Pancreas (tissue), 10 donors: ENCODE results near the gene SLC15A2. TPM values are rescaled to one million over a fixed set of nuclear protein-coding genes. Genes with fewer than 3 reads are reported as not detected.
A peak's percentile ranks its signal among the peaks of the same experiment; 100 is the strongest.

Experiments
- ATAC-seq, 4 donors: fragments of 200-7000 bp; cut with Tn5 transposase; one replicate each; pipeline versions ENCODE4 v1.8.0 to v1.9.1; 2020; ENCODE audit warnings: mild to moderate bottlenecking in 4 of 4, moderate library complexity in 4 of 4
- DNase-seq, 6 donors: peaks; one replicate each; pipeline ENCODE4 v3.0.0-alpha.2; 2020
- FAIRE-seq: peaks from 2 replicates; lab custom pipeline; 2012; peaks lifted over from hg19 to GRCh38; lab: Jason Lieb, UNC
- H3K27ac ChIP-seq, 4 donors: fragments of 200-600 bp; sonication (generic); 1 replicate in 3 of 4; 2 replicates in 1 of 4; pipeline versions ENCODE4 v1.5.0 to v1.8.0; 2020
- H3K27me3 ChIP-seq, 4 donors: fragments of 200-600 bp; one replicate each; pipeline ENCODE4 v1.8.0; 2021
- H3K36me3 ChIP-seq, 3 donors: fragments of 200-600 bp; sonication (generic) in 1 of 3; one replicate each; pipeline versions ENCODE4 v1.5.0 to v1.8.0; 2020 to 2021
- H3K4me1 ChIP-seq, 3 donors: fragments of 200-600 bp; one replicate each; pipeline ENCODE4 v1.8.0; 2021
- H3K4me3 ChIP-seq, 4 donors: fragments of 200-600 bp; sonication (generic) in 2 of 4; one replicate each; pipeline versions ENCODE4 v1.5.0 to v1.8.0; 2020 to 2021
- H3K9me3 ChIP-seq, 4 donors: fragments of 200-600 bp; one replicate each; pipeline ENCODE4 v1.8.0; 2021
- WGBS, 2 donors: extraction: QIAGEN DNeasy Blood & Tissue Kit; methylation state at CpG; one replicate each; pipeline ENCODE4 v1.1.7; 2013; 5-methylcytosine and 5-hydroxymethylcytosine counted together
- intact Hi-C, 3 donors: fragments of 100-400 bp; cut with DNase I; formaldehyde crosslinking; loops; one replicate each; pipeline versions ENCODE4 v1.11.1 to v1.14.2; 2022
- polyA plus RNA-seq, 2 donors: library from polyadenylated mRNA; stranded (reverse); fragments of 200-250 nt; gene quantifications; one replicate each; pipeline ENCODE4 v1.2.3, GENCODE V29; 2013
- total RNA-seq, 6 donors: library from RNA; stranded (reverse); fragmentation: NEBNext Ultra II Directional in 4 of 6; extraction: Animal tissue kit (Norgen Biotek cat#: 25700) in 4 of 6; gene quantifications; one replicate each; pipeline versions ENCODE4 v1.2.1 to v1.2.4, GENCODE V29; 2021 to 2023
- TF ChIP-seq, protein P1 (sequence below), 4 donors: fragments of 200-600 bp; sonication (generic) in 3 of 4; IDR thresholded peaks; one replicate each; pipeline versions ENCODE4 v1.5.0 to v1.8.0; 2021; ENCODE audit warnings: antibody characterized with exemption in 4 of 4
- donor health status: healthy with polysubstance abuse.
- donor health status: DM: no; HTN: no; CAD: no; lungs with moderate emphysema.
- donor health status: DM: no; HTN: no; CAD: no.
- donor health status: control.
- donor health status: control.
- donor health status: Bipolar disorder and iron deficiency.
- donor health status: DM: yes; HTN: yes; CAD: no.
- donor health status: DM: no; HTN: no; CAD: no.
- donor health status: DM: no; HTN: no; CAD: no.
- donor health status: DM: yes; HTN: yes; CAD: no.

The SLC15A2 gene
- total and polyA plus RNA-seq, 8 donors = 1.9 to 22.5 (median 5.0) TPM

DNA sequence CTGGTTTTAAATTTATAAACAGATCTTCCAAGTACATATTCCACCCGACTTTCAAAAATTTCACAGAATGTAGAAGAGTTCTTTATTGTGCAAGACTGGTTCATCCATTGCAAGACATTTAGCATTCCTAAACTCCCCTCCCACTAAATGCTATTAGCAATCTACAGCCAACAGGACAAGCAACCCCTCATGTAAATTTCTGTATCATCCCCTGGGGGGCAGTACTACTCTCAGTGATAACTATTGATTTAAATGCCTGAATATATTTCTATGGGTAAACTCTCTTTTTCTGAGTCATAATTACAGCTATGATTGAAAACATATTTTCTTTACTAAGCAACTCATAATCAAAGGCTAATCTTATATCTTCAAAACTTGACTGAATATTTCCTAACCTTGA is 10.7 kb upstream of the SLC15A2 start:
- Histone ChIP-seq H3K4me3 (no peak overlapping the region), H3K36me3 (no peaks in the 10 kb centered on the region), H3K27me3 (no peaks in the 10 kb centered on the region), H3K9me3 (no peaks in the 10 kb centered on the region), H3K4me1 (peaks cover 0 to 7% (median 0%) of the 10 kb centered on the region in 3 donors), H3K27ac (no peak overlapping the region)
- ATAC-seq (peak in 2 of 4 donors; percentile 56 to 79), FAIRE-seq (no peak), DNase-seq (no peak)
- intact Hi-C loops = loop anchor here in 1 of 3 donors (10.0 kb wide), 1 partner anchor 111 kb away; no protein-coding TSS in a partner anchor
- TF ChIP-seq, protein P1, sequence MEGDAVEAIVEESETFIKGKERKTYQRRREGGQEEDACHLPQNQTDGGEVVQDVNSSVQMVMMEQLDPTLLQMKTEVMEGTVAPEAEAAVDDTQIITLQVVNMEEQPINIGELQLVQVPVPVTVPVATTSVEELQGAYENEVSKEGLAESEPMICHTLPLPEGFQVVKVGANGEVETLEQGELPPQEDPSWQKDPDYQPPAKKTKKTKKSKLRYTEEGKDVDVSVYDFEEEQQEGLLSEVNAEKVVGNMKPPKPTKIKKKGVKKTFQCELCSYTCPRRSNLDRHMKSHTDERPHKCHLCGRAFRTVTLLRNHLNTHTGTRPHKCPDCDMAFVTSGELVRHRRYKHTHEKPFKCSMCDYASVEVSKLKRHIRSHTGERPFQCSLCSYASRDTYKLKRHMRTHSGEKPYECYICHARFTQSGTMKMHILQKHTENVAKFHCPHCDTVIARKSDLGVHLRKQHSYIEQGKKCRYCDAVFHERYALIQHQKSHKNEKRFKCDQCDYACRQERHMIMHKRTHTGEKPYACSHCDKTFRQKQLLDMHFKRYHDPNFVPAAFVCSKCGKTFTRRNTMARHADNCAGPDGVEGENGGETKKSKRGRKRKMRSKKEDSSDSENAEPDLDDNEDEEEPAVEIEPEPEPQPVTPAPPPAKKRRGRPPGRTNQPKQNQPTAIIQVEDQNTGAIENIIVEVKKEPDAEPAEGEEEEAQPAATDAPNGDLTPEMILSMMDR (IDR thresholded peaks at IDR 0.05) = peak in 3 of 4 donors; percentile 12 to 35 (median 19)
- WGBS, 2 donors = 15 to 26% methylated on average over 1 of the region's 1 CpG

DNA sequence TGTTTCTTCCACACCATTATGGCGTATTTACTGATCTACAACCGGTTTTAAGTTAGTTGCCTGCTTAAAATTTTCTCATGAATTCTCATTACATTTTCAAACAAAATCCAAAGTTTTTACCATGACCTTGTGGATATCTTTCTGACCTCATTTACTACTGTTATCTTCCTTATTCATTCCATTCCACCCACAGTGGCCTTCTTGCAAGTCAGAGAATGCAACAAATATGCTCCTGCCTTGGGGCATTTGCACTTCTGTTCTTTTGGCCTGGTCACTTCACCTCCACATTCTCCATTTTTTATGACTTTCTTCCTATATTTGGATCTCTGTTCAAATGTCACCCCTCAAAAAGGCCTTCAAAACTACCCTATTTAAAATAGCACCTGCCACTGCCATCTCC is 8.8 kb upstream of the SLC15A2 start:
- Histone ChIP-seq H3K9me3 (no peaks in the 10 kb centered on the region), H3K36me3 (no peaks in the 10 kb centered on the region), H3K27ac (no peak overlapping the region), H3K4me1 (peaks cover 0 to 7% (median 0%) of the 10 kb centered on the region in 3 donors), H3K4me3 (no peak overlapping the region), H3K27me3 (no peaks in the 10 kb centered on the region)
- TF ChIP-seq, protein P1 (IDR thresholded peaks at IDR 0.05) = no peak
- no peak for DNase-seq
- ATAC-seq = no peak
- WGBS, 2 donors = 60 to 73% methylated on average over 2 of the region's 2 CpGs
- intact Hi-C loops = loop anchor here in 1 of 3 donors (10.0 kb wide), 1 partner anchor 109 kb away; no protein-coding TSS in a partner anchor
- FAIRE-seq = no peak

DNA sequence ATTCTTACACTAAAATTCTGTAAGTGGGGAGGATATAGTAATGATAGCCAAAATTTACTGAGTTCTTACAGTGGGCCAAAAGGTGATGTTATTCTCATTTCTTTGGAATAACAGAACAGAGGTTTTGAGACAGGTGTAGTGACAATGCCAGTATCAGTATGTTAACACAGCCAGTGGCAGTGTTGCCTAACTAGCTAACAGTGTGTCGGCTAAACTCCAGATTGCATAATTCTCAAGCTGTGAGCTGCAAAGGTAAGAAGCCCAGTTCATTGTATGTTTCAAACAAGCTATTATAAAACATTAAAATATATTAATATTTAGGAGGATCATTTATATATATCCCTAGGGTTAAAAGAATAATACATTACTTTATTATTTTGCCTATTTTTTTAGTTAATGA is 920 bp downstream of the SLC15A2 start:
- peak overlapping the region in 3 of 4 donors; percentile 52 to 83 (median 79) for H3K27ac ChIP-seq
- no peak for FAIRE-seq

DNA sequence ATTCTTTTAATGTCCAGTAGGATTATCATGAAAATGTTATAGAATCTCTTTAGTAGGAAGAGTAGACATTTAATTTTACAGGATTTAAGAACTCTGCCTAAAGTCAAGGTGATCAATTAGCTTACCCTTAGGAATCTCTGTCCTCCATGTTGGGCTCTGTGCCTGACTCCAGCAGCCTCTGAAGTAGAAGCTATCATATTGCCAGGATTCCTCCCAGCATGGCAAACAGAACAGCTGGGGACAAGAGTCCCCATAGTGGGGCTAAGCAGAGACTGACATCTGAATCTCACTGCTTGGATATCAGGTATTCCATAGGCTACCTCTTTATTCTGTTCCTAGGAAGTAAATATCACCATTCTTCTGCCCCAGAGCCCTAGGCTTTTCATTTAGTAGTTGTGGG is 1.5 kb downstream of the SLC15A2 start:
- ATAC-seq (no peak), FAIRE-seq (no peak), DNase-seq (no peak)
- TF ChIP-seq, protein P1 (IDR thresholded peaks at IDR 0.05) = no peak
- Histone ChIP-seq H3K27ac (peak overlapping the region in 1 of 4 donors; percentile 83), H3K4me1 (peaks cover 0 to 21% (median 5%) of the 10 kb centered on the region in 3 donors), H3K9me3 (no peaks in the 10 kb centered on the region), H3K27me3 (no peaks in the 10 kb centered on the region), H3K4me3 (no peak overlapping the region), H3K36me3 (peaks cover 0 to 5% (median 0%) of the 10 kb centered on the region in 3 donors)
- intact Hi-C loops = no loop called here

More for the DNA sequence above, 920 bp downstream of the SLC15A2 start:
- WGBS, 2 donors = 2 to 14% methylated on average over 1 of the region's 1 CpG
- H3K9me3 ChIP-seq = no peaks in the 10 kb centered on the region
- peak in 2 of 6 donors; percentile 16 to 31 for DNase-seq
- peaks cover 0 to 5% (median 0%) of the 10 kb centered on the region in 3 donors for H3K36me3 ChIP-seq
- H3K27me3 ChIP-seq = no peaks in the 10 kb centered on the region
- intact Hi-C loops = no loop called here
- TF ChIP-seq, protein P1 (IDR thresholded peaks at IDR 0.05) = no peak
- peak; percentile 92 to 95 (median 92) for ATAC-seq
- peak overlapping the region in 2 of 4 donors; percentile 17 to 37 for H3K4me3 ChIP-seq
- peaks cover 0 to 21% (median 5%) of the 10 kb centered on the region in 3 donors for H3K4me1 ChIP-seq

DNA sequence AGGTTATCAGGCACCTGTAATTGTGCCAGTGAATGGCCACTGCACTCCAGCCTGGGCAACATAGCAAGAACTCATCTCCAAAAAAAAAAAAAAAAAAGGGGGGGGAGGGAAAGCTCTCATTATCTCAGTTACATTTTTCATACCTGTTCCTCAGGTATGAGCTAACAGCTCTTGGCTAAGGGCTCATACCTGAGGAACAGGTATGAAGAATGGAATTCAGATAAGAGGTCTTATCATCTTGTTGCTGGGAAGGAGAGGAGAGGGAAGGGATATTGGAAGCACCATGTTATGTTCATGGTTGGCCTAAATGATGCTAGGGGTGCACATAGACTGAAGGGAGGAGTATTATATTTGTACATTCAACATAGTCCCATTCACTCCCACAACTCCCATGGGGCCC is 2.6 kb downstream of the SLC15A2 start:
- TF ChIP-seq, protein P1 (IDR thresholded peaks at IDR 0.05) = no peak
- Histone ChIP-seq H3K4me1 (peaks cover 0 to 21% (median 5%) of the 10 kb centered on the region in 3 donors), H3K27ac (no peak overlapping the region), H3K9me3 (no peaks in the 10 kb centered on the region), H3K36me3 (peaks cover 0 to 5% (median 0%) of the 10 kb centered on the region in 3 donors), H3K27me3 (no peaks in the 10 kb centered on the region), H3K4me3 (no peak overlapping the region)
- intact Hi-C loops = no loop called here
- peak in 1 of 4 donors; percentile 26 for ATAC-seq
- DNase-seq = no peak
- FAIRE-seq = no peak
